Uterus (tissue), 4 donors: Measurements from ENCODE around the gene RESF1. TPM values are rescaled to one million over a fixed set of nuclear protein-coding genes. Genes with fewer than 3 reads are reported as not detected.

Experiments
- DNase-seq, 2 donors: peaks; one replicate each; pipeline ENCODE4 v3.0.0-alpha.2; 2019 to 2020
- H3K27ac ChIP-seq, 2 donors: fragments of 200-600 bp; sonication (generic); 1 replicate in 1 of 2; 2 replicates in 1 of 2; pipeline ENCODE4 v1.5.1; 2016 to 2018
- H3K27me3 ChIP-seq, 2 donors: fragments of 200-600 bp; sonication (generic); one replicate each; pipeline ENCODE4 v1.5.1; 2018 to 2019; ENCODE audit warnings: control low read depth in 1 of 2
- H3K36me3 ChIP-seq, 2 donors: fragments of 200-600 bp; sonication (generic); one replicate each; pipeline ENCODE4 v1.5.1; 2019; ENCODE audit warnings: control low read depth in 1 of 2
- H3K4me1 ChIP-seq, 2 donors: fragments of 200-600 bp; sonication (generic); one replicate each; pipeline ENCODE4 v1.5.1; 2018 to 2019; ENCODE audit warnings: control low read depth in 1 of 2
- H3K4me3 ChIP-seq, 2 donors: fragments of 200-600 bp; sonication (generic); 1 replicate in 1 of 2; 2 replicates in 1 of 2; pipeline ENCODE4 v1.5.1; 2018 to 2019; ENCODE audit warnings: mild to moderate bottlenecking in 1 of 2
- H3K9me3 ChIP-seq, 2 donors: fragments of 200-600 bp; sonication (generic); one replicate each; pipeline ENCODE4 v1.5.1; 2019; ENCODE audit warnings: control low read depth in 1 of 2
- POLR2A ChIP-seq, 2 donors: fragments of 450-650 bp; IDR thresholded peaks; one replicate each; pipeline ENCODE4 v1.6.1; 2016; ENCODE audit warnings: antibody characterized with exemption in 2 of 2, mild to moderate bottlenecking in 1 of 2, moderate library complexity in 1 of 2
- intact Hi-C: fragments of 100-400 bp; cut with DNase I; formaldehyde crosslinking; loops from one replicate; pipeline ENCODE4 v1.15.1; 2023; ENCODE audit warnings: low total_unique reads
- total RNA-seq, 4 donors: library from RNA; depleted of rRNA in 3 of 4; stranded (reverse); fragments of >200 nt in 3 of 4; gene quantifications; one replicate each; pipeline versions ENCODE4 v1.1.0 to v1.2.4, GENCODE V29; 2014 to 2023
- TF ChIP-seq, protein P1 (sequence below), 4 experiments: fragments of 200-600 bp in 2 of 4; fragments of 450-650 bp in 2 of 4; sonication (generic) in 2 of 4; IDR thresholded peaks; one replicate each; pipeline ENCODE4 v1.5.1; 2016 to 2019; ENCODE audit warnings: antibody characterized with exemption in 4 of 4, mild to moderate bottlenecking in 2 of 4, moderate library complexity in 1 of 4
- donor health status: DM: yes; HTN: yes; CAD: no.

RESF1 gene
- total RNA-seq, 4 donors from 2014 or later: 39.1 to 145 (median 75.6) TPM

- Histone ChIP-seq H3K27me3 (no peaks in the 10 kb centered on the region), H3K27ac (no peak overlapping the region), H3K4me1 (no peaks in the 10 kb centered on the region), H3K36me3 (no peaks in the 10 kb centered on the region), H3K9me3 (no peaks in the 10 kb centered on the region), H3K4me3 (no peak overlapping the region)
- intact Hi-C loops: no loop called here
- no peak for DNase-seq
- TF ChIP-seq POLR2A (IDR thresholded peaks at IDR 0.05): no peak
- TF ChIP-seq, protein P1, sequence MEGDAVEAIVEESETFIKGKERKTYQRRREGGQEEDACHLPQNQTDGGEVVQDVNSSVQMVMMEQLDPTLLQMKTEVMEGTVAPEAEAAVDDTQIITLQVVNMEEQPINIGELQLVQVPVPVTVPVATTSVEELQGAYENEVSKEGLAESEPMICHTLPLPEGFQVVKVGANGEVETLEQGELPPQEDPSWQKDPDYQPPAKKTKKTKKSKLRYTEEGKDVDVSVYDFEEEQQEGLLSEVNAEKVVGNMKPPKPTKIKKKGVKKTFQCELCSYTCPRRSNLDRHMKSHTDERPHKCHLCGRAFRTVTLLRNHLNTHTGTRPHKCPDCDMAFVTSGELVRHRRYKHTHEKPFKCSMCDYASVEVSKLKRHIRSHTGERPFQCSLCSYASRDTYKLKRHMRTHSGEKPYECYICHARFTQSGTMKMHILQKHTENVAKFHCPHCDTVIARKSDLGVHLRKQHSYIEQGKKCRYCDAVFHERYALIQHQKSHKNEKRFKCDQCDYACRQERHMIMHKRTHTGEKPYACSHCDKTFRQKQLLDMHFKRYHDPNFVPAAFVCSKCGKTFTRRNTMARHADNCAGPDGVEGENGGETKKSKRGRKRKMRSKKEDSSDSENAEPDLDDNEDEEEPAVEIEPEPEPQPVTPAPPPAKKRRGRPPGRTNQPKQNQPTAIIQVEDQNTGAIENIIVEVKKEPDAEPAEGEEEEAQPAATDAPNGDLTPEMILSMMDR (IDR thresholded peaks at IDR 0.05): no peak
Measured at GRCh38 chr12:31954925-31955858, 4.0 kb upstream of the RESF1 start.

GRCh38 chr12:31958569-31959160 lies 550 bp upstream of the RESF1 start:
- H3K4me1 ChIP-seq: peaks cover 0 to 10% of the 10 kb centered on the region in 2 donors
- H3K4me3 ChIP-seq: peak overlapping the region; percentile 70 to 74
- intact Hi-C loops: no loop called here
- TF ChIP-seq POLR2A (IDR thresholded peaks at IDR 0.05): no peak
- TF ChIP-seq, protein P1 (IDR thresholded peaks at IDR 0.05): no peak
- H3K36me3 ChIP-seq: no peaks in the 10 kb centered on the region
- no peaks in the 10 kb centered on the region for H3K9me3 ChIP-seq
- peak overlapping the region; percentile 95 for H3K27ac ChIP-seq
- H3K27me3 ChIP-seq: no peaks in the 10 kb centered on the region
- DNase-seq: no peak

- no peaks in the 10 kb centered on the region for H3K27me3 ChIP-seq
- H3K9me3 ChIP-seq: no peaks in the 10 kb centered on the region
- intact Hi-C loops: no loop called here
- peak overlapping the region; percentile 70 to 74 for H3K4me3 ChIP-seq
- TF ChIP-seq POLR2A (IDR thresholded peaks at IDR 0.05): no peak
- TF ChIP-seq, protein P1 (IDR thresholded peaks at IDR 0.05): peak in 1 of 4 experiments; percentile 3
- H3K36me3 ChIP-seq: no peaks in the 10 kb centered on the region
- peak; percentile 61 to 63 for DNase-seq
- peak overlapping the region; percentile 95 for H3K27ac ChIP-seq
- peaks cover 0 to 10% of the 10 kb centered on the region in 2 donors for H3K4me1 ChIP-seq
Measured at GRCh38 chr12:31959701-31960391, 631 bp downstream of the RESF1 start.

GRCh38 chr12:31961137-31961536 lies 1.9 kb downstream of the RESF1 start:
- no peak for DNase-seq
- intact Hi-C loops: no loop called here
- Histone ChIP-seq H3K9me3 (no peaks in the 10 kb centered on the region), H3K4me3 (peak overlapping the region; percentile 70 to 74), H3K27me3 (no peaks in the 10 kb centered on the region), H3K4me1 (peaks cover 0 to 10% of the 10 kb centered on the region in 2 donors), H3K36me3 (no peaks in the 10 kb centered on the region), H3K27ac (peak overlapping the region in 1 of 2 donors; percentile 95)
- no peak for TF ChIP-seq POLR2A (IDR thresholded peaks at IDR 0.05)
- TF ChIP-seq, protein P1 (IDR thresholded peaks at IDR 0.05): no peak
